HepG2 (cell line): ENCODE data around the gene CIART. TPM values are rescaled to one million over a fixed set of nuclear protein-coding genes. Genes with fewer than 3 reads are reported as not detected.
A peak's percentile ranks its signal among the peaks of the same experiment; 100 is the strongest.

Experiments
- CEBPZ ChIP-seq: IDR thresholded peaks from 2 replicates; pipeline ENCODE4 v1.6.1; 2012; ENCODE audit warnings: low read length, improper control_type of control experiment
- E2F1 ChIP-seq: sonication (generic); formaldehyde crosslinking; IDR thresholded peaks from 2 replicates; pipeline ENCODE4 v1.5.0; 2020; ENCODE audit warnings: missing genetic modification reagents
- GMEB2 ChIP-seq: IDR thresholded peaks from 2 replicates; pipeline ENCODE4 v1.6.1; 2016; ENCODE audit warnings: missing biosample characterization, missing genetic modification reagents, low read depth
- HOXA9 ChIP-seq: sonication (generic); formaldehyde crosslinking; IDR thresholded peaks from 2 replicates; pipeline ENCODE4 v1.8.1; 2022; ENCODE audit warnings: missing genetic modification reagents, mild to moderate bottlenecking, moderate library complexity, borderline replicate concordance
- KIAA2018 ChIP-seq: sonication (generic); formaldehyde crosslinking; IDR thresholded peaks from 2 replicates; pipeline ENCODE4 v1.5.0; 2020; ENCODE audit warnings: mild to moderate bottlenecking, missing genetic modification reagents, borderline replicate concordance
- PLSCR1 ChIP-seq: sonication (generic); formaldehyde crosslinking; IDR thresholded peaks from 2 replicates; pipeline ENCODE4 v1.5.0; 2020; ENCODE audit warnings: missing genetic modification reagents, mild to moderate bottlenecking, borderline replicate concordance
- SMARCC2 ChIP-seq: fragments of 450-650 bp; IDR thresholded peaks from 2 replicates; pipeline ENCODE4 v1.6.1; 2017; ENCODE audit warnings: antibody characterized with exemption, mild to moderate bottlenecking
- ZFY ChIP-seq: sonication (generic); formaldehyde crosslinking; IDR thresholded peaks from 2 replicates; pipeline ENCODE4 v1.4.0; 2020; ENCODE audit warnings: missing genetic modification reagents
- ZMAT5 ChIP-seq: sonication (generic); formaldehyde crosslinking; IDR thresholded peaks from 2 replicates; pipeline ENCODE4 v1.5.0; 2020; ENCODE audit warnings: mild to moderate bottlenecking, low read depth, missing genetic modification reagents, borderline replicate concordance
- ZNF207 ChIP-seq: fragments of 450-650 bp; IDR thresholded peaks from 2 replicates; pipeline ENCODE4 v1.6.1; 2016; ENCODE audit warnings: antibody characterized with exemption, borderline replicate concordance
- ZNF816 ChIP-seq: sonication (generic); formaldehyde crosslinking; IDR thresholded peaks from 2 replicates; pipeline ENCODE4 v1.8.0; 2022; ENCODE audit warnings: missing genetic modification reagents, mild to moderate bottlenecking, borderline replicate concordance
- polyA plus RNA-seq, 8 experiments: library from polyadenylated mRNA; depleted of rRNA in 3 of 8; stranded (reverse) in 7 of 8; unstranded in 1 of 8; fragments of >200 nt; fragmentation: Illumina TruSeq in 4 of 8; extraction: Trizol in 4 of 8; gene quantifications; 2 replicates each; pipeline versions ENCODE4 v1.2.1 to v1.2.3, GENCODE V29; 2011 to 2016; ENCODE audit warnings: low read depth in 4 of 8, missing spikeins in 1 of 8, mixed read lengths in 1 of 8; ENCODE audit not compliant: insufficient read depth in 1 of 8
- total RNA-seq, 5 experiments: library from RNA; depleted of rRNA; stranded (reverse); fragments of >200 nt; fragmentation: Illumina TruSeq; extraction: Trizol; gene quantifications; 2 replicates each; pipeline ENCODE4 v1.2.3, GENCODE V29; 2016; ENCODE audit warnings: low read depth in 1 of 5

CIART gene
- total and polyA plus RNA-seq, 2 of the 13 experiments (the other 11 are each of a cell fraction or from before 2014, with no cell fraction given) = 0.58 TPM; not detected in 1

- TF ChIP-seq ZNF816 (CRISPR knock-in tag) (0 out of 2 replicates have a peak, but pooled peaks have one; percentile 31), PLSCR1 (CRISPR knock-in tag) (no peak), HOXA9 (CRISPR knock-in tag) (no peak), KIAA2018 (CRISPR knock-in tag) (no peak), ZMAT5 (no peak), CEBPZ (no peak), SMARCC2 (no peak), GMEB2 (CRISPR knock-in tag) (no peak), ZNF207 (no peak), E2F1 (peak; percentile 39; the same call in 1 of the 2 replicates), ZFY (CRISPR knock-in tag) (peak; percentile 53)
These were observed 47.6 kb upstream of the CIART start (continued) for GRCh38 chr1:150234566-150235293.
